CD4-positive, alpha-beta T cell treated with Interleukin-15 for 1 hour (primary cell): ENCODE data around the gene CACNA1S.
A peak's percentile ranks its signal among the peaks of the same experiment; 100 is the strongest.

Experiments
- DNase-seq: peaks from one replicate; pipeline ENCODE4 v3.0.0-alpha.2; 2020

Gene CACNA1S

GRCh38 chr1:201025571-201026002 is 86.6 kb downstream of the CACNA1S start:
- DNase-seq = no peak

GRCh38 chr1:201024625-201024998 is 87.6 kb downstream of the CACNA1S start:
- DNase-seq = no peak

- no peak for DNase-seq
Measured at GRCh38 chr1:201023920-201024624, 88.2 kb downstream of the CACNA1S start.

GRCh38 chr1:201023517-201023902 is 88.7 kb downstream of the CACNA1S start, which contains the start of gene KIF21B:
Gene KIF21B (minus strand): TSS chr1:201023714. CDS start chr1:201023383, 331 bp downstream.
- peak; percentile 91 for DNase-seq

GRCh38 chr1:201022820-201023516 is 89.3 kb downstream of the CACNA1S start:
- peak; percentile 51 for DNase-seq

GRCh38 chr1:201022493-201022819 is 89.8 kb downstream of the CACNA1S start:
- no peak for DNase-seq

GRCh38 chr1:201021630-201022492 is 90.4 kb downstream of the CACNA1S start:
- no peak for DNase-seq

GRCh38 chr1:201020721-201021629 is 91.3 kb downstream of the CACNA1S start:
- DNase-seq = no peak

GRCh38 chr1:201020040-201020591 is 92.1 kb downstream of the CACNA1S start:
- peak; percentile 52 for DNase-seq

GRCh38 chr1:201019321-201019977 is 92.8 kb downstream of the CACNA1S start:
- peak; percentile 90 for DNase-seq

GRCh38 chr1:201017828-201018163 is 94.4 kb downstream of the CACNA1S start:
- no peak for DNase-seq

GRCh38 chr1:201016943-201017827 is 95.0 kb downstream of the CACNA1S start:
- peak; percentile 33 for DNase-seq

GRCh38 chr1:201016211-201016651 is 96.0 kb downstream of the CACNA1S start:
- DNase-seq = no peak

GRCh38 chr1:201015551-201016091 is 96.6 kb downstream of the CACNA1S start:
- no peak for DNase-seq

GRCh38 chr1:201014816-201015200 is 97.4 kb downstream of the CACNA1S start:
- no peak for DNase-seq

GRCh38 chr1:201013991-201014815 is 98.0 kb downstream of the CACNA1S start:
- DNase-seq = no peak

GRCh38 chr1:201013031-201013485 is 99.2 kb downstream of the CACNA1S start:
- peak; percentile 62 for DNase-seq

GRCh38 chr1:201011616-201012015 is 100.6 kb downstream of the CACNA1S start:
- no peak for DNase-seq

GRCh38 chr1:201009962-201010645 is 102.1 kb downstream of the CACNA1S start:
- DNase-seq = no peak
